PC-9 (cell line): ENCODE data around the gene HES3. TPM values are rescaled to one million over a fixed set of nuclear protein-coding genes. Genes with fewer than 3 reads are reported as not detected.

Experiments
- BruUV-seq: library from RNA; stranded (reverse); fragments of 400-500 nt; replicated peaks from 2 replicates; lab custom pipeline; 2021; lab: Mats Ljungman, UMichigan
- CTCF ChIA-PET: fragments of 300-600 bp; sonication (Branson Sonifier 250); formaldehyde crosslinking; loops from one replicate; lab custom pipeline; 2022; ENCODE audit warnings: antibody characterized with exemption; lab: Charles Lee
- POLR2A ChIA-PET: fragments of 300-600 bp; sonication (Branson Sonifier 250); formaldehyde crosslinking; loops from one replicate; lab custom pipeline; 2022; ENCODE audit warnings: antibody characterized with exemption; ENCODE audit not compliant: unreplicated experiment; lab: Charles Lee
- DNase-seq, 2 experiments: peaks; one replicate each; pipeline versions ENCODE4 v3.0.0 to v3.0.0-alpha.2; 2015 to 2022; ENCODE audit warnings: mixed read lengths in 1 of 2
- H2AFZ ChIP-seq: fragments of 200-600 bp; sonication (generic); 2 replicates; pipeline ENCODE4 v1.8.1; 2017; ENCODE audit warnings: antibody characterized with exemption
- H3F3A ChIP-seq: fragments of 200-600 bp; sonication (generic); 2 replicates; pipeline ENCODE4 v1.8.1; 2017; ENCODE audit warnings: antibody characterized with exemption, mild to moderate bottlenecking, low read depth; ENCODE audit not compliant: insufficient read depth
- H3K27ac ChIP-seq: fragments of 200-600 bp; sonication (generic); 2 replicates; pipeline ENCODE4 v1.6.1; 2016; ENCODE audit warnings: mixed run types
- H3K27me3 ChIP-seq: fragments of 200-600 bp; sonication (generic); 2 replicates; pipeline ENCODE4 v1.6.1; 2016; ENCODE audit warnings: low read depth, mixed run types; ENCODE audit not compliant: insufficient read depth
- H3K36me3 ChIP-seq: fragments of 200-600 bp; sonication (generic); 2 replicates; pipeline ENCODE4 v1.6.1; 2016; ENCODE audit warnings: low read depth, mixed run types
- H3K4me1 ChIP-seq: fragments of 200-600 bp; sonication (generic); replicated peaks from 2 replicates; pipeline ENCODE4 v1.6.1; 2016; ENCODE audit warnings: mixed run types; ENCODE audit not compliant: insufficient read depth
- H3K4me2 ChIP-seq: fragments of 200-600 bp; sonication (generic); 2 replicates; pipeline ENCODE4 v1.6.1; 2017; ENCODE audit warnings: mixed run types
- H3K4me3 ChIP-seq: fragments of 200-600 bp; sonication (generic); 2 replicates; pipeline ENCODE4 v1.6.1; 2016; ENCODE audit warnings: mixed run types
- H3K79me2 ChIP-seq: fragments of 200-600 bp; sonication (generic); 2 replicates; pipeline ENCODE4 v1.6.1; 2017; ENCODE audit warnings: low read depth, mixed run types
- H3K9me2 ChIP-seq: fragments of 200-600 bp; sonication (generic); 2 replicates; pipeline ENCODE4 v1.8.1; 2017; ENCODE audit warnings: mild to moderate bottlenecking; ENCODE audit not compliant: insufficient read depth
- H3K9me3 ChIP-seq: fragments of 200-600 bp; sonication (generic); 2 replicates; pipeline ENCODE4 v1.8.1; 2016; ENCODE audit warnings: low read depth; ENCODE audit not compliant: insufficient read depth
- H4K20me1 ChIP-seq: fragments of 200-600 bp; sonication (generic); 2 replicates; pipeline ENCODE4 v1.8.1; 2017; ENCODE audit not compliant: insufficient read depth
- CTCF ChIP-seq: fragments of 200-600 bp; sonication (generic); conservative IDR thresholded peaks from 2 replicates; pipeline ENCODE4 v1.6.1; 2017; ENCODE audit warnings: mixed run types, antibody characterized with exemption, mild to moderate bottlenecking, moderate library complexity
- EZH2 ChIP-seq: fragments of 200-600 bp; sonication (generic); IDR thresholded peaks from 2 replicates; pipeline ENCODE4 v1.8.0; 2017; ENCODE audit warnings: antibody characterized with exemption, low read depth
- intact Hi-C: fragments of 100-400 bp; cut with micrococcal nuclease; formaldehyde crosslinking; loops from one replicate; pipeline ENCODE4 v1.10.0; 2022; ENCODE audit not compliant: unreplicated experiment
- total RNA-seq: library from RNA; stranded (reverse); gene quantifications from 2 replicates; pipeline ENCODE4 v1.2.3, GENCODE V29; 2021

Gene HES3
- total RNA-seq, 1 experiment from 2014 or later = not detected

- Histone ChIP-seq H3K27ac (no peak overlapping the region), H3K79me2 (no peaks in the 10 kb centered on the region), H3K27me3 (0 out of 2 replicates have a peak, but pooled peaks cover 1% of the 10 kb centered on the region), H3F3A (no peaks in the 10 kb centered on the region; the same call in 1 of the 2 replicates), H3K36me3 (no peaks in the 10 kb centered on the region), H3K4me3 (no peak overlapping the region), H3K9me3 (no peaks in the 10 kb centered on the region), H2AFZ (no peak overlapping the region), H3K4me1 (no peaks in the 10 kb centered on the region), H3K9me2 (no peaks in the 10 kb centered on the region), H3K4me2 (no peak overlapping the region), H4K20me1 (no peaks in the 10 kb centered on the region)
- ChIA-PET CTCF (no interaction called here), POLR2A (no interaction called here)
- intact Hi-C loops = no loop called here
- no TSS peak for BruUV-seq
- TF ChIP-seq CTCF (no peak), EZH2 (no peak)
- no peak for DNase-seq
Observed at GRCh38 chr1:6251233-6251632, 7.3 kb downstream of the HES3 start.

- TF ChIP-seq EZH2 (no peak), CTCF (no peak)
- POLR2A ChIA-PET = no interaction called here
- intact Hi-C loops = no loop called here
Observed at GRCh38 chr1:6251681-6252373, 7.8 kb downstream of the HES3 start.

GRCh38 chr1:6252374-6252710, 8.4 kb downstream of the HES3 start:
- ChIA-PET CTCF (no interaction called here), POLR2A (no interaction called here)
- Histone ChIP-seq H3F3A (no peaks in the 10 kb centered on the region), H3K27ac (no peak overlapping the region), H4K20me1 (no peaks in the 10 kb centered on the region), H2AFZ (no peak overlapping the region), H3K4me2 (no peak overlapping the region), H3K27me3 (no peaks in the 10 kb centered on the region), H3K36me3 (no peaks in the 10 kb centered on the region), H3K4me3 (no peak overlapping the region), H3K9me2 (no peaks in the 10 kb centered on the region), H3K4me1 (no peaks in the 10 kb centered on the region), H3K9me3 (no peaks in the 10 kb centered on the region), H3K79me2 (no peaks in the 10 kb centered on the region)
- DNase-seq = no peak
- no TSS peak for BruUV-seq
- no peak for TF ChIP-seq CTCF
- no peak for TF ChIP-seq EZH2
- intact Hi-C loops = no loop called here

More at GRCh38 chr1:6251681-6252373, 7.8 kb downstream of the HES3 start:
- Histone ChIP-seq H3K27me3 (no peaks in the 10 kb centered on the region), H4K20me1 (no peaks in the 10 kb centered on the region), H3K79me2 (no peaks in the 10 kb centered on the region), H3K36me3 (no peaks in the 10 kb centered on the region), H2AFZ (no peak overlapping the region), H3K9me2 (no peaks in the 10 kb centered on the region), H3K9me3 (no peaks in the 10 kb centered on the region), H3K4me3 (no peak overlapping the region), H3K4me1 (no peaks in the 10 kb centered on the region), H3F3A (no peaks in the 10 kb centered on the region), H3K4me2 (no peak overlapping the region), H3K27ac (no peak overlapping the region)
- no TSS peak for BruUV-seq
- DNase-seq = no peak
- CTCF ChIA-PET = no interaction called here
